ENCODE data around the gene GLRA1. TPM values are rescaled to one million over a fixed set of nuclear protein-coding genes. Genes with fewer than 3 reads are reported as not detected.
"Not testable (repeated sequence)": the region's sequence is repeated elsewhere in the genome, so short reads cannot be mapped to it uniquely, and the experiment has no call there.

The GLRA1 gene
- polyA plus RNA-seq, 3 donors = 0.06 TPM; not detected in 2

GRCh38 chr5:151819830-151820229 lies 104.8 kb downstream of the GLRA1 start:
- DNase-seq = no peak

GRCh38 chr5:151815051-151815450 lies 109.6 kb downstream of the GLRA1 start:
- no peak for DNase-seq

- DNase-seq = no peak
These were observed 111.8 kb downstream of the GLRA1 start for GRCh38 chr5:151812757-151813309.

GRCh38 chr5:151811593-151812321 lies 112.9 kb downstream of the GLRA1 start:
- DNase-seq = no peak

- no peak for DNase-seq
These were observed 113.8 kb downstream of the GLRA1 start for GRCh38 chr5:151810897-151811296.

- no peak for DNase-seq
These were observed 114.2 kb downstream of the GLRA1 start for GRCh38 chr5:151810449-151810848.

- no peak for DNase-seq
These were observed 116.0 kb downstream of the GLRA1 start for GRCh38 chr5:151808451-151809169.

GRCh38 chr5:151805414-151806223 lies 119.0 kb downstream of the GLRA1 start:
- DNase-seq = no peak

GRCh38 chr5:151800532-151800931 lies 124.1 kb downstream of the GLRA1 start:
- DNase-seq = no peak

- no peak for DNase-seq
These were observed 125.2 kb downstream of the GLRA1 start for GRCh38 chr5:151799407-151799806.

GRCh38 chr5:151798674-151799073 lies 126.0 kb downstream of the GLRA1 start:
- no peak for DNase-seq

GRCh38 chr5:151795426-151795825 lies 129.2 kb downstream of the GLRA1 start:
- no peak for DNase-seq

- DNase-seq = no peak
These were observed 131.3 kb downstream of the GLRA1 start for GRCh38 chr5:151793358-151793757.

GRCh38 chr5:151787817-151788216 lies 136.8 kb downstream of the GLRA1 start:
- DNase-seq = no peak

GRCh38 chr5:151786468-151786867 lies 138.2 kb downstream of the GLRA1 start:
- DNase-seq = no peak

- no peak for DNase-seq
These were observed 140.5 kb downstream of the GLRA1 start for GRCh38 chr5:151784141-151784540.

GRCh38 chr5:151783664-151784063 lies 141.0 kb downstream of the GLRA1 start:
- DNase-seq = not testable (repeated sequence)

- DNase-seq = no peak
These were observed 143.4 kb downstream of the GLRA1 start for GRCh38 chr5:151781201-151781600.

GRCh38 chr5:151780348-151780747 lies 144.3 kb downstream of the GLRA1 start:
- DNase-seq = no peak

- no peak for DNase-seq
These were observed 145.0 kb downstream of the GLRA1 start for GRCh38 chr5:151779531-151780125.

GRCh38 chr5:151775025-151775606 lies 149.5 kb downstream of the GLRA1 start:
- no peak for DNase-seq
